BLaER1 (cell line): ENCODE results near the gene ENTPD8.
A peak's percentile ranks its signal among the peaks of the same experiment; 100 is the strongest.
"Not testable (repeated sequence)": the region's sequence is repeated elsewhere in the genome, so short reads cannot be mapped to it uniquely, and the experiment has no call there.

Experiments used
- H3K27ac ChIP-seq: shearing (Covaris generic); formaldehyde crosslinking; 2 replicates; pipeline ENCODE4 v1.8.1; 2022
- H3K27me3 ChIP-seq: shearing (Covaris generic); formaldehyde crosslinking; 2 replicates; pipeline ENCODE4 v1.8.1; 2022
- H3K36me3 ChIP-seq: shearing (Covaris generic); formaldehyde crosslinking; 2 replicates; pipeline ENCODE4 v1.8.1; 2022
- H3K4me1 ChIP-seq: shearing (Covaris generic); formaldehyde crosslinking; 2 replicates; pipeline ENCODE4 v1.8.1; 2022
- H3K4me2 ChIP-seq: shearing (Covaris generic); formaldehyde crosslinking; 2 replicates; pipeline ENCODE4 v1.8.1; 2022
- H3K4me3 ChIP-seq: shearing (Covaris generic); formaldehyde crosslinking; 2 replicates; pipeline ENCODE4 v1.8.1; 2022
- H3K9ac ChIP-seq: shearing (Covaris generic); formaldehyde crosslinking; 2 replicates; pipeline ENCODE4 v1.8.1; 2022
- H3K9me3 ChIP-seq: shearing (Covaris generic); formaldehyde crosslinking; 2 replicates; pipeline ENCODE4 v1.8.1; 2022
- H4K20me1 ChIP-seq: shearing (Covaris generic); formaldehyde crosslinking; 2 replicates; pipeline ENCODE4 v1.8.1; 2022
- Cebpa-rat ChIP-seq: shearing (Covaris generic); IDR thresholded peaks from 2 replicates; pipeline ENCODE4 v1.8.1; 2022

Gene ENTPD8

GRCh38 chr9:137389428-137389746 is 51.8 kb downstream of the ENTPD8 start:
- no peak for TF ChIP-seq Cebpa-rat
- Histone ChIP-seq H3K36me3 (peaks cover 6% of the 10 kb centered on the region; the same call in 1 of the 2 replicates), H3K27me3 (no peaks in the 10 kb centered on the region), H3K4me3 (no peak overlapping the region), H3K27ac (peak overlapping the region; percentile 97), H3K4me2 (peak overlapping the region; percentile 95), H3K4me1 (peaks cover 100% of the 10 kb centered on the region), H3K9me3 (no peaks in the 10 kb centered on the region), H4K20me1 (no peaks in the 10 kb centered on the region), H3K9ac (peak overlapping the region; percentile 68)

DNA sequence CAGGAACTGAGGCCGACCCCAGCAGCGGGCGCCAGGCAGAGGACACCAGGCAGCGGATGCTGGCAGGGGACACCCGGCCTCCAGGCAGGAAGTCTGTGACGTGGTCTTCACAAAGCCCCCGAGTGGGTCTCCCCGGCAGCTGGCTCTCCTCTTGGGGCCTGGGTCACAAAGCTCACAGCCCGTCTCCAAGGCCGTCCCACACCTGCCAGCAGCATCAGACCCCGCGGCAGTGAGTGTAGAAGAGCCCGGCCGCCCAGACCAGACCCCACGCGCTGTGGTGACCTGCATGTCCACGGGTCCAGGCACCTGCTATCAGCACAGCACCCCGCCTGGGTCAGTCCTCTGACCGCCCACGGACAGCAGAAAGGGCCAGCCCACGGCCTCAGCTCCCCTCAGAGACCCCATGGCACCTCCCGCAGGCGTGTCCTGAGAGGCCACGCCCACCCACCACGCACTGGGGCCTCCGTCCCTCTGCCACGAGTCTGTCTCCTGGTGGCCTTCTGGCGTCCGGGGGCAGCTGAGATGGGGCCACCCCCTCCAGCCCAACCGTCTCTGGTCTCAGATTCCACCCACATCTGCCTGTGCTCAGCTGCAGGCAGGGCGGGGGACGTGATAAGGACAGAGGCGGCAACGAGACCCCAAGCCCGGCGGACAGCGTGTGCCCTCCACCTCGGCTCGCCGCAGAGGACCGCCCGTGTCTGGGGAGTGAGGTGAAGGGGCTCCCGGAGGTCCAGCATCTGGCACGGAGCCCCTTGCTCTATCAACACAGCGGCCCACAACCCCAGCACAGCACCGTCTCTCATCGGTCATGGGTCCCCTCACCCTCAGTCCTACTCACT is 52.3 kb downstream of the ENTPD8 start:
- Histone ChIP-seq H3K4me3 (0 out of 2 replicates have a peak overlapping the region, but pooled peaks have one; percentile 24), H3K36me3 (peaks cover 6% of the 10 kb centered on the region; the same call in 1 of the 2 replicates), H3K4me2 (peak overlapping the region; percentile 95), H3K27me3 (no peaks in the 10 kb centered on the region), H3K9ac (peak overlapping the region; percentile 68), H3K4me1 (peaks cover 100% of the 10 kb centered on the region), H4K20me1 (no peaks in the 10 kb centered on the region), H3K27ac (peak overlapping the region; percentile 97), H3K9me3 (no peaks in the 10 kb centered on the region)
- no peak for TF ChIP-seq Cebpa-rat

GRCh38 chr9:137387891-137388560 is 53.1 kb downstream of the ENTPD8 start:
- H3K9me3 ChIP-seq: no peaks in the 10 kb centered on the region
- H3K4me1 ChIP-seq: peaks cover 100% of the 10 kb centered on the region
- no peaks in the 10 kb centered on the region for H3K27me3 ChIP-seq
- no peak overlapping the region for H3K4me3 ChIP-seq
- H3K27ac ChIP-seq: peak overlapping the region; percentile 97
- TF ChIP-seq Cebpa-rat: no peak
- H4K20me1 ChIP-seq: no peaks in the 10 kb centered on the region
- H3K9ac ChIP-seq: peak overlapping the region; percentile 68
- H3K4me2 ChIP-seq: peak overlapping the region; percentile 95
- peaks cover 6% of the 10 kb centered on the region; the same call in 1 of the 2 replicates for H3K36me3 ChIP-seq

DNA sequence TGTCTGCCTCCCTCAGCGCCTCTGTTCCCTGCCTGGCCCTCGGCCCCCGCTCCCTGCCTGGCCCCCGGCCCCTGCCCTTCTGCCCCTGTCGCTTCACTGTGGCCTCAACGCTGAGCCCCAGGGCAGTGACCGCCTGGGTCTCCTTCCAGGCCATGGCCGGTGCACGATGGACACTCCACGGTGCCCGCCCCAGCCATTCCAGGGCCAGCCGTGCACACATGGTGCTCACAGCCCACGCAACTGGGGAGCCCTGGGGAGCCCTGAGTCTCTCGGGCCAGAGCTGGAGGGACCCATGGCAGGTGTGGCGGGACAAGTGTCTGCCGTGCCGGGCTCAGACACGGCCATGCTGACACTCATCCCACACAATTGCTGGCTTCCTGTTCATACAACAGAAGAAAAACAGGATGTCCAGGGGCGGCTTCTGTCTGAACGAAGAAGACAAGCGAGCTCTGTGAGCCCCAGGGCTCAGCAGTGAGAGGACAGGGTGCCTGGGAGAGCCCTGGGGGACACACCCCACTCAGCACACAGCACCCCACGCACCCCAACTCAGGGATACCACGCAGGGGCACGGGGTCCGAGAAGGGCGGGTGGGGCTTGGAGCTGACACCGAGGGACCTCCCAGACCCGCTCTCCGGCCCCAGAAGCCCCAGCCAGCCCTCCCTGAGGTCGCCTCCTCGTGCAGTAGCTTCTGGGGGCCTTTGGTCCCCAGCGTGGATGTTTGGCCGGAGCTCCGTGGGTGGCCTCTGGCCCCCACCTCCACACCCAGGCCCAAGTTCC is 53.9 kb downstream of the ENTPD8 start:
- peak overlapping the region; percentile 97 for H3K27ac ChIP-seq
- no peaks in the 10 kb centered on the region for H3K27me3 ChIP-seq
- no peak for TF ChIP-seq Cebpa-rat
- peaks cover 4% of the 10 kb centered on the region; the same call in 1 of the 2 replicates for H3K36me3 ChIP-seq
- H3K4me1 ChIP-seq: peaks cover 100% of the 10 kb centered on the region
- no peak overlapping the region; the same call in 1 of the 2 replicates for H3K4me3 ChIP-seq
- H4K20me1 ChIP-seq: no peaks in the 10 kb centered on the region
- H3K9ac ChIP-seq: peak overlapping the region; percentile 68
- H3K4me2 ChIP-seq: peak overlapping the region; percentile 95
- H3K9me3 ChIP-seq: no peaks in the 10 kb centered on the region

DNA sequence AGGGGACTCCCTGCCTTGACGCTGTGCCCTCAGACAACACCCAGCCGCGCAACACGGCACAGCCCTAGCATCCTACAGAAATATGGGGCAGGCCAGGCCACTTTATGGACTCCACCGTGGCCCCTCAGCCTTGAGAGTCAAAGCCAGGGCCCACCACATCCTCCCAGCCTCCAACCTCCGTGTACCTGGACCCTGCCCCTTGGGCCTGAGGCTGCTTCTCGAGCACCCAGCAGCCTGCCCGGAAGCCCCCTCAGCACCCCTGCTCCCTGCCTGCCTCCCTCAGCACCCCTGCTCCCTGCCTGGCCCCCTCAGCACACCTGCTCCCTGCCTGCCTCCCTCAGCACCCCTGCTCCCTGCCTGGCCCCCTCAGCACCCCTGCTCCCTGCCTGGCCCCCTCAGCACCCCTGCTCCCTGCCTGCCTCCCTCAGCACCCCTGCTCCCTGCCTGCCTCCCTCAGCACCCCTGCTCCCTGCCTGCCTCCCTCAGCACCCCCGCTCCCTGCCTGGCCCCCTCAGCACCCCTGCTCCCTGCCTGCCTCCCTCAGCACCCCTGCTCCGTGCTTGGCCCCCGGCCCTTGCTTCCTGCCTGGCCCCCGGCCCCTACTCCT is 54.5 kb downstream of the ENTPD8 start:
- Histone ChIP-seq H3K4me1 (peaks cover 94% of the 10 kb centered on the region), H3K9ac (peak overlapping the region; percentile 68), H3K4me2 (peak overlapping the region; percentile 95), H3K27ac (peak overlapping the region; percentile 97)
- not testable (repeated sequence) for H3K27me3 ChIP-seq, H3K36me3 ChIP-seq, H4K20me1 ChIP-seq, H3K4me3 ChIP-seq, H3K9me3 ChIP-seq

DNA sequence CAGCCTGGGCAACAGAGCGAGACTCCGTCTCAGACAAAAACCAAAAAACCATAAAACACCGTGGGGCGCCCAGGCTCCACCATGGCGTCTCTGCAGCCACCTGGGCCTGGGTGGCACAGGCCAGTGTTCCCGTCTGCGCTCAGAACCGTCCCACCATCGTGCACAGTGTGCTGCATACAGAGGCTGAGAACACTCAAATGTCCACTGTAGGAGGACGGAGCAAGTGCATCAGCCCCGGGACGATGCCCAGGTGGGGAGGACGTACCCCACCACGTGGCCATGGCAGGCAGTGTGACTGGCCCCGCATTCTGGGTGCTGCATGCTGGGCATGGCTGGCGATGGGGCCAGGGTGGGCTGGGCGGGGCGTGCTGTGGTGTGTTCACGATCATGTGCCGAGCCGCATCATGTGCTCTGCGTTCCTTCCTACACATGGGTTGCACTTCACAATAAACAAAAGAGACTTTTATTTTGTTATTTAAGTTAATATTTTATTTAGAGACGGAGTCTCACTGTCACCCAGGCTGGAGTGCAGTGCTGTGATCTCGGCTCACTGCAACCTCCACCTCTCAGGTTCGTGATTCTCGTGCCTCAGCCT is 56.0 kb downstream of the ENTPD8 start:
- Histone ChIP-seq H3K4me2 (peak overlapping the region; percentile 95), H3K9ac (no peak overlapping the region), H3K4me3 (no peak overlapping the region), H3K27ac (no peak overlapping the region), H3K27me3 (no peaks in the 10 kb centered on the region), H4K20me1 (no peaks in the 10 kb centered on the region), H3K36me3 (no peaks in the 10 kb centered on the region), H3K9me3 (no peaks in the 10 kb centered on the region), H3K4me1 (peaks cover 79% of the 10 kb centered on the region)
- no peak for TF ChIP-seq Cebpa-rat
